Retinal pigment epithelial cell (primary cell): ENCODE data around the gene TRPM3.

ENCODE experiments used
- DNase-seq: peaks from one replicate; pipeline ENCODE4 v3.0.0-alpha.2; 2010; ENCODE audit warnings: low read depth
- H3K4me3 ChIP-seq: 2 replicates; pipeline ENCODE4 v1.5.1; 2011; ENCODE audit warnings: mild to moderate bottlenecking, low read length, control low read depth, moderate library complexity
- CTCF ChIP-seq: conservative IDR thresholded peaks from 2 replicates; pipeline ENCODE4 v1.5.1; 2011; ENCODE audit warnings: low read depth, low read length, control low read depth, inconsistent platforms

TRPM3 gene

GRCh38 chr9:70802206-70802605 lies 319.2 kb downstream of the TRPM3 start:
- TF ChIP-seq CTCF: no peak
- H3K4me3 ChIP-seq: no peak overlapping the region
- no peak for DNase-seq

- H3K4me3 ChIP-seq: no peak overlapping the region
- no peak for DNase-seq
- TF ChIP-seq CTCF: no peak
Measured at GRCh38 chr9:70801181-70801829, 320.1 kb downstream of the TRPM3 start.

- TF ChIP-seq CTCF: no peak
- no peak overlapping the region for H3K4me3 ChIP-seq
- no peak for DNase-seq
Measured at GRCh38 chr9:70798018-70798417, 323.4 kb downstream of the TRPM3 start.

GRCh38 chr9:70795841-70796240 lies 325.6 kb downstream of the TRPM3 start:
- TF ChIP-seq CTCF: no peak
- no peak for DNase-seq
- H3K4me3 ChIP-seq: no peak overlapping the region

GRCh38 chr9:70792796-70793195 lies 328.6 kb downstream of the TRPM3 start:
- no peak for TF ChIP-seq CTCF
- no peak for DNase-seq
- no peak overlapping the region for H3K4me3 ChIP-seq

GRCh38 chr9:70791936-70792335 lies 329.5 kb downstream of the TRPM3 start:
- no peak overlapping the region for H3K4me3 ChIP-seq
- no peak for TF ChIP-seq CTCF
- DNase-seq: no peak

GRCh38 chr9:70789086-70789485 lies 332.3 kb downstream of the TRPM3 start:
- no peak for TF ChIP-seq CTCF
- DNase-seq: no peak
- H3K4me3 ChIP-seq: no peak overlapping the region
